PC-3 (cell line): Measurements from ENCODE around the gene TEX44. TPM values are rescaled to one million over a fixed set of nuclear protein-coding genes. Genes with fewer than 3 reads are reported as not detected.

ENCODE experiments used
- ATAC-seq: fragments of 200-7000 bp; cut with Tn5 transposase; 2 replicates; pipeline ENCODE4 v1.9.1; 2020; ENCODE audit warnings: mild to moderate bottlenecking, moderate library complexity
- BruUV-seq: library from RNA; stranded (reverse); fragments of 400-500 nt; replicated peaks from 2 replicates; lab custom pipeline; 2021; lab: Mats Ljungman, UMichigan
- CTCF ChIA-PET: fragments of 300-600 bp; sonication (Branson Sonifier 250); formaldehyde crosslinking; loops from one replicate; lab custom pipeline; 2022; ENCODE audit warnings: antibody characterized with exemption; lab: Charles Lee
- POLR2A ChIA-PET: fragments of 300-600 bp; sonication (Branson Sonifier 250); formaldehyde crosslinking; loops from one replicate; lab custom pipeline; 2022; ENCODE audit warnings: antibody characterized with exemption; ENCODE audit not compliant: unreplicated experiment; lab: Charles Lee
- DNase-seq: peaks from one replicate; pipeline ENCODE4 v3.0.0-alpha.2; 2015
- H2AFZ ChIP-seq: fragments of 300-600 bp; sonication (generic); 2 replicates; pipeline ENCODE4 v1.6.0; 2016; ENCODE audit warnings: antibody characterized with exemption, low read length
- H3F3A ChIP-seq: fragments of 300-600 bp; sonication (generic); one replicate; pipeline ENCODE4 v1.6.0; 2017; ENCODE audit warnings: antibody characterized with exemption, low read length, control low read depth, mild to moderate bottlenecking; ENCODE audit not compliant: unreplicated experiment
- H3K27ac ChIP-seq: fragments of 300-600 bp; sonication (generic); 2 replicates; pipeline ENCODE4 v1.5.1; 2016; ENCODE audit warnings: mild to moderate bottlenecking, low read length
- H3K27me3 ChIP-seq: fragments of 300-600 bp; sonication (generic); 2 replicates; pipeline ENCODE4 v1.6.1; 2016; ENCODE audit warnings: low read length, mixed read lengths
- H3K36me3 ChIP-seq: fragments of 300-600 bp; sonication (generic); 2 replicates; pipeline ENCODE4 v1.6.1; 2016; ENCODE audit warnings: low read depth, mixed run types, low read length, mixed read lengths
- H3K4me1 ChIP-seq: fragments of 300-600 bp; sonication (generic); 2 replicates; pipeline ENCODE4 v1.5.1; 2016; ENCODE audit warnings: low read length; ENCODE audit not compliant: insufficient read depth
- H3K4me2 ChIP-seq: fragments of 300-600 bp; sonication (generic); 2 replicates; pipeline ENCODE4 v1.6.0; 2016; ENCODE audit warnings: low read length
- H3K4me3 ChIP-seq: fragments of 300-600 bp; sonication (generic); 2 replicates; pipeline ENCODE4 v1.5.1; 2016; ENCODE audit warnings: mild to moderate bottlenecking, low read length, mixed read lengths
- H3K79me2 ChIP-seq: fragments of 300-600 bp; sonication (generic); 2 replicates; pipeline ENCODE4 v1.6.1; 2017; ENCODE audit warnings: low read length, mixed read lengths
- H3K9ac ChIP-seq: fragments of 300-600 bp; sonication (generic); 2 replicates; pipeline ENCODE4 v1.6.0; 2016; ENCODE audit warnings: mild to moderate bottlenecking, low read length
- H3K9me2 ChIP-seq: fragments of 300-600 bp; sonication (generic); replicated peaks from 2 replicates; pipeline ENCODE4 v1.6.1; 2016; ENCODE audit warnings: mixed run types, low read length, mixed read lengths
- H3K9me3 ChIP-seq: fragments of 300-600 bp; sonication (generic); 2 replicates; pipeline ENCODE4 v1.6.1; 2016; ENCODE audit warnings: low read length, mixed read lengths
- H4K20me1 ChIP-seq: fragments of 300-600 bp; sonication (generic); 2 replicates; pipeline ENCODE4 v1.6.1; 2016; ENCODE audit warnings: low read length, mixed read lengths
- CTCF ChIP-seq: fragments of 300-600 bp; sonication (generic); conservative IDR thresholded peaks from 2 replicates; pipeline ENCODE4 v1.5.1; 2017; ENCODE audit warnings: antibody characterized with exemption, low read depth, mild to moderate bottlenecking, low read length
- EZH2 ChIP-seq: fragments of 300-600 bp; sonication (generic); IDR thresholded peaks from one replicate; pipeline ENCODE4 v1.6.1; 2017; ENCODE audit warnings: antibody characterized with exemption, mild to moderate bottlenecking, low read length; ENCODE audit not compliant: unreplicated experiment
- EZH2phosphoT487 ChIP-seq: fragments of 300-600 bp; sonication (generic); IDR thresholded peaks from 2 replicates; pipeline ENCODE4 v1.6.1; 2018; ENCODE audit warnings: mild to moderate bottlenecking, antibody characterized with exemption, low read length, borderline replicate concordance
- intact Hi-C: fragments of 100-400 bp; cut with micrococcal nuclease; formaldehyde crosslinking; loops from 2 replicates; pipeline ENCODE4 v1.9.0; 2023
- total RNA-seq: library from RNA; depleted of rRNA; stranded (reverse); fragments of >200 nt; gene quantifications from 2 replicates; pipeline ENCODE4 v1.2.3, GENCODE V29; 2014

Gene TEX44
- total RNA-seq, 1 experiment from 2014 or later = not detected

- no peaks in the 10 kb centered on the region for H3K27me3 ChIP-seq
- ChIA-PET POLR2A (no interaction called here), CTCF (interaction anchor here (0.6 kb wide), 1 partner anchor 73 kb away, joined by 4 read pairs; no protein-coding TSS in a partner anchor)
- intact Hi-C loops = no loop called here
- no peaks in the 10 kb centered on the region for H3K36me3 ChIP-seq
- H3K4me1 ChIP-seq = no peaks in the 10 kb centered on the region
- H2AFZ ChIP-seq = no peak overlapping the region
- DNase-seq (no peak), ATAC-seq (no peak)
- no TSS peak for BruUV-seq
- H3K27ac ChIP-seq = no peak overlapping the region
- H3K9ac ChIP-seq = no peak overlapping the region
- no peak overlapping the region for H3K4me2 ChIP-seq
- H3K9me2 ChIP-seq = no peaks in the 10 kb centered on the region
- H3F3A ChIP-seq = no peaks in the 10 kb centered on the region
- no peaks in the 10 kb centered on the region for H3K79me2 ChIP-seq
- no peaks in the 10 kb centered on the region for H3K9me3 ChIP-seq
- no peak for TF ChIP-seq CTCF
- no peak for TF ChIP-seq EZH2
- TF ChIP-seq EZH2phosphoT487 = no peak
- H4K20me1 ChIP-seq = no peaks in the 10 kb centered on the region
- H3K4me3 ChIP-seq = no peak overlapping the region
These were observed 3.0 kb upstream of the TEX44 start for GRCh38 chr2:231589656-231590055.

- CTCF ChIA-PET = no interaction called here
- POLR2A ChIA-PET = no interaction called here
- DNase-seq = peak; percentile 15
These were observed 2.0 kb upstream of the TEX44 start for GRCh38 chr2:231590614-231591013.

More at GRCh38 chr2:231590614-231591013, 2.0 kb upstream of the TEX44 start:
- Histone ChIP-seq H3K4me3 (no peak overlapping the region), H4K20me1 (no peaks in the 10 kb centered on the region), H3K4me1 (no peaks in the 10 kb centered on the region), H3K4me2 (no peak overlapping the region), H3K27me3 (no peaks in the 10 kb centered on the region), H3F3A (no peaks in the 10 kb centered on the region), H2AFZ (no peak overlapping the region), H3K36me3 (no peaks in the 10 kb centered on the region), H3K9ac (no peak overlapping the region), H3K79me2 (no peaks in the 10 kb centered on the region), H3K27ac (no peak overlapping the region), H3K9me2 (no peaks in the 10 kb centered on the region), H3K9me3 (no peaks in the 10 kb centered on the region)
- peak; percentile 33 for ATAC-seq
- intact Hi-C loops = no loop called here
- BruUV-seq = no TSS peak
- TF ChIP-seq EZH2 (no peak), CTCF (no peak), EZH2phosphoT487 (no peak)
